Ramos (cell line): ENCODE data around the gene SMG6.
"Not testable (repeated sequence)": the region's sequence is repeated elsewhere in the genome, so short reads cannot be mapped to it uniquely, and the experiment has no call there.

Source experiments
- in situ Hi-C: fragments of 300-500 bp; cut with MboI; formaldehyde crosslinking; loops from one replicate; pipeline ENCODE4 v1.14.3; 2022; ENCODE audit warnings: low sequenced_read_pairs; ENCODE audit not compliant: unreplicated experiment

SMG6 gene

GRCh38 chr17:2303204-2304188, at the start of gene SMG6, which contains the start of gene SRR:
SMG6 (minus strand) TSS chr17:2303785; CDS start chr17:2303720, 65 bp downstream.
SRR (plus strand) TSS chr17:2303950; CDS start chr17:2315561, 11,611 bp downstream.
- in situ Hi-C loops, result no loop called here

- in situ Hi-C loops, result no loop called here
Measured at GRCh38 chr17:2351269-2351668, 47.7 kb upstream of the SMG6 start.

GRCh38 chr17:2347805-2348685, 44.5 kb upstream of the SMG6 start:
- in situ Hi-C loops, result no loop called here

- in situ Hi-C loops, result no loop called here
Measured at GRCh38 chr17:2346475-2346874, 42.9 kb upstream of the SMG6 start.

GRCh38 chr17:2344528-2344927, 40.9 kb upstream of the SMG6 start:
- in situ Hi-C loops, result no loop called here

- in situ Hi-C loops, result no loop called here
Measured at GRCh38 chr17:2343421-2343820, 39.8 kb upstream of the SMG6 start.

- in situ Hi-C loops, result no loop called here
Measured at GRCh38 chr17:2338315-2338657, 34.7 kb upstream of the SMG6 start.

GRCh38 chr17:2337544-2338314, 34.1 kb upstream of the SMG6 start:
- in situ Hi-C loops, result no loop called here

GRCh38 chr17:2336852-2337543, 33.4 kb upstream of the SMG6 start, which contains the start of gene SGSM2:
SGSM2 (plus strand) TSS chr17:2337501; CDS start chr17:2337689, 188 bp downstream.
- in situ Hi-C loops, result no loop called here

GRCh38 chr17:2336215-2336851, 32.7 kb upstream of the SMG6 start, which contains the start of gene TSR1:
TSR1 (minus strand) TSS chr17:2336457; CDS start chr17:2336427, 30 bp downstream.
- in situ Hi-C loops, result no loop called here

GRCh38 chr17:2335726-2336214, 32.2 kb upstream of the SMG6 start:
- in situ Hi-C loops, result no loop called here

GRCh38 chr17:2331303-2331702, 27.7 kb upstream of the SMG6 start:
- in situ Hi-C loops, result no loop called here

- in situ Hi-C loops, result no loop called here
Measured at GRCh38 chr17:2323629-2324314, 20.2 kb upstream of the SMG6 start.

GRCh38 chr17:2321399-2321798, 17.8 kb upstream of the SMG6 start:
- in situ Hi-C loops, result no loop called here

- in situ Hi-C loops, result no loop called here
Measured at GRCh38 chr17:2319051-2319450, 15.5 kb upstream of the SMG6 start.

GRCh38 chr17:2317796-2318195, 14.2 kb upstream of the SMG6 start:
- in situ Hi-C loops, result no loop called here

- in situ Hi-C loops, result not testable (repeated sequence)
Measured at GRCh38 chr17:2316916-2317205, 13.3 kb upstream of the SMG6 start.

GRCh38 chr17:2312736-2313135, 9.2 kb upstream of the SMG6 start:
- in situ Hi-C loops, result no loop called here
